ENCODE measurements around the gene HCRTR1. TPM values are rescaled to one million over a fixed set of nuclear protein-coding genes. Genes with fewer than 3 reads are reported as not detected.

The HCRTR1 gene
- total RNA-seq, 2 donors from 2014 or later = not detected

DNA sequence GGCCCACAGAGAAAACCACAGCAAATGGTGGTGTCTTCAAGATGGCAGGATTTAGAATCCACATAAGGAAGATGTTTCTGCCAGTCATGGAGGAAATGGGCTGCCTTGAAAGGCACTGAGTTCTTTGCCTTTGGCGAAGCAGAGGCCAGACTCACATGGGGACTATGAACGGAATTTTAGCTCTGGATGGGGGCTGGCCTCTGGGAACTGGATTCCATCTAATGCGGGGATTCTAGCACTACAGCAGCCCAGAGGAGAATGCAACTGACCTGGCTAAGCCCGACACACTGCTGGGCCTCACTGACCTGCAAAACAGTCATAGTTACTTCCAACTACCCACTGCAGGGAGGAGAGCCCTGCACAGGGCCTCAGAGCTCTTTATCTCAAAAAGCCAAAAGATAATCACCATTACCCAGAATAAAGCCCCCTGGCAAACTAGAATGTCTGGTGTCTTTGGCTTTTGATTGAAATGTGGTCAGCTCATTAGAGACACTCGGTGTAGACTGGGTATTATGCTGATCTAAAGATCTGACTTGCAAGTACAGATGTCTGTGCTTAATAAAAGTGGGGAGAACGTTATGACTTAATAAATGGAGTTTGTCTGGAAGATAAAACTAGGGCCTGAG, 11.6 kb downstream of the HCRTR1 start:
- DNase-seq (ENCODE audit: low spot score in 2 of 2) (no peak), ATAC-seq (no peak)
- Mint-ChIP-seq H3K27ac (no peak overlapping the region), H3K9me3 (no peaks in the 10 kb centered on the region), H3K36me3 (no peaks in the 10 kb centered on the region)

DNA sequence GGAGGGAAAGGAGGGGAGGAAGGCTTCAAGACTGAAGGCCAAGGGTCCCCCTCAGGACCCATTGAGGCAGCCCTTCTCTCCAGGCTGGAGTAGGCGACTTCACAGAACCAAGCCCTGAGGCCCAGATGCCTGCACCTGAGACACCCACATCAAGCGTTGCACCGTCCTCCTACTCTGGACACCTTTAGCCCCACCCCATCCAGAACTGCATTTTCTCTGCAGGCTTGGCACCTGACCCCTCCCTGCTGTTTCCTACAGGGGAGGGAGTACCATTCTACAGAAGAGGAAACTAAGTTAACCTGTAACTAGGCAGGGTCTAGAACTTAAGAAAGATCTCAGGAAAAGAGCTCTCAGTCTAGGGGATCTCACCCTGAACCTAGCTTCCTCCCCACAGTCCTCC, 15.2 kb downstream of the HCRTR1 start:
- Mint-ChIP-seq H3K27ac (peak overlapping the region in 1 of 2 donors; percentile 25), H3K36me3 (no peaks in the 10 kb centered on the region), H3K9me3 (no peaks in the 10 kb centered on the region)
- DNase-seq (ENCODE audit: low spot score in 2 of 2) (no peak), ATAC-seq (no peak)

DNA sequence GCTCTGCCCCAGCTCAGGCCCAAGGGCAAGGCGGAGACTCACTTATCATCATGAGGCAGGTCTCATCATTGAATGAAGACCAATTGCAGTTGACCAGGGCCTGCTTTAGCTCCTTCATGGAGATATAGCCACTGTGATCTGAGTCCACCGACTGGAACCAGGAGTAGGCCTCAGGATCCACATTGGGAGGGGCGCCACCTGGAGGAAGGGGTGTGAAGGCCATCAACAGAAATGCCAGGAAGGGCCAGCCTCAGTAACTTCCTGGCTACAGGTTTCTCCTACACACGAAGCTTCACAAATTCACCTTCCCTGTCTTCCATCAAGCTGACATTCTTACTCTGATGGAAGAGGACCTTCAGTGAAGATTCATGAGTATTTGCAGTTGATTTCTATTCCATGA, 15.6 kb downstream of the HCRTR1 start:
- H3K27ac Mint-ChIP-seq = no peak overlapping the region

DNA sequence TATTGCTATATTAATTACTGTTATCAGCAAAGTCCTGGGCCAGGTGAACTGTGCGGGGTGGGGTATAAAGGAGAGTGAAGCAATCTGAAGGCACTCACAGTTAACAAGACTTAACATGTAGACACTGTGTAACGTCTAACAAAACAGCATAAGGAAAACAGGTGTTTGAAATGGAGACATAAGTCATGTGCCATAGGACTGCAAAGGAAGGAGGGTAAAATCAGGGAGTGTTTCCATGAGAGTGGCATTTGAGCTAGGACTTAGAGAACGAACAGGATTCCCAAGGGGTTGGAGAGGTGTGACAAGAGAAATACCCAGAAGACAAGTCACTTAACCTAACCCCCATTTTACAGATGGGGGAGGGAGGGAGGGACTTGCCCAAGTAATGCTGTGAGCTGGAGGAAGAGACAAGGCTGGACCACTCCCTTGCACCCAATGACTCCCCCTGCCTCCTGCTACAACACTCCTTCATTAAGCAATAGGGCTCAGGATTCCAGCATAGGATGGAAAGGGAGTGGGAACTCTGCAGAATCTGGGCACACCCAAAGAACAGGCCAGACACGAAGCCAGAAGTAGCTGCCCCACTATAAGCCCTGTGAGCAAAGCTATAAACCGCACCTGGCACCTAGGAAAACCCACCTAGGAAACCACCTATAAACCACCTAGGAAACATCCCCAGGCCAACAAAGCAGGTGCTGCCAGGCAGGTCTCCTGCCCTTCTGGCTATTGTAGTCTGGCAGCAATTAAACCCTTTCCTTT, 20.6 kb downstream of the HCRTR1 start:
- ATAC-seq = no peak
- Mint-ChIP-seq H3K36me3 (no peaks in the 10 kb centered on the region), H3K27ac (peak overlapping the region; percentile 58 to 81), H3K9me3 (no peaks in the 10 kb centered on the region)
- no peak for DNase-seq (ENCODE audit: low spot score in 2 of 2)

More for the DNA sequence above, 15.6 kb downstream of the HCRTR1 start:
- Mint-ChIP-seq H3K36me3 (no peaks in the 10 kb centered on the region), H3K9me3 (no peaks in the 10 kb centered on the region)
- DNase-seq (ENCODE audit: low spot score in 2 of 2) = peak in 1 of 2 donors; percentile 59
- no peak for ATAC-seq

DNA sequence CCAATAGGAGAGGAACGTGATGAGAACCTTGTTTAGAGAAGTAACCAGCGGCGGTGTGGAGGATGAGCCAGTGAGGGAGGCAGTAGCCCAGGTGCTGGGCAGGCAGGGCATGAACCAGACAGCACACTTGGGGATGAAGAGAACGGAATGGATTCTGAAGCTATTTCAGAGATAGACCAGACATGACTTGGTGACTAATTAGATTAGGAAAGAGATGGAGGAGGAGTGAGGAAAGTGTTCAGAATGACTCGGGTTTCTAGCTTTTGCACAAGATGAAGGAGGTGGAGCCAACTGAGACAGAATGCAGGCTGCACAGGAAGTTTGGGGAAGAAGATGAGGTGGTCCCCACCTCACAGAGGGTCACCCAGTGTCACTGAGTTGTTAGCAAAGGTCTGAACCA, 22.1 kb downstream of the HCRTR1 start:
- Mint-ChIP-seq H3K36me3 (peaks cover 0 to 11% of the 10 kb centered on the region in 2 donors), H3K9me3 (no peaks in the 10 kb centered on the region), H3K27ac (no peak overlapping the region)
- peak in 1 of 2 donors; percentile 3 for ATAC-seq
- DNase-seq (ENCODE audit: low spot score in 2 of 2) = no peak

DNA sequence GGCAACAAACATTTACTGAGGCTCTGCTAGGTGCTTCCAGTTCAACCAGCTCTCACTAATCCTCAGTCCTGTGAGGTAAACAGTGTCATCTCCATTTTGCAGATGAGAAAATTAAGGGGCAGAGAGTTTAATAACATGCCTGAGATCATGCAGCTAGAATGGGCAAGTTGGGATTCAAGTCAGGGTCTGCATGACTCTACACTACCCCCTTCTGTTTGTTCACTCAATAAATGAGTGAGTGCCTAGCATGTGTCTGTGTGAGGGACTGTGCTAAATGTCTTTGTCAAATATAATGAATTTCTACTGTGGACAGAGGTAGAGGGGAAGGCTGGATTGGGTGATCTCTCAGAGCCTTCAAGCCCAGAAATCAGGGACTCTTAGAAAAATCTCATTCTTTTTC, 22.7 kb downstream of the HCRTR1 start:
- Mint-ChIP-seq H3K9me3 (no peaks in the 10 kb centered on the region), H3K27ac (no peak overlapping the region), H3K36me3 (peaks cover 0 to 17% of the 10 kb centered on the region in 2 donors)
- DNase-seq (ENCODE audit: low spot score in 2 of 2) = no peak
- ATAC-seq = no peak

DNA sequence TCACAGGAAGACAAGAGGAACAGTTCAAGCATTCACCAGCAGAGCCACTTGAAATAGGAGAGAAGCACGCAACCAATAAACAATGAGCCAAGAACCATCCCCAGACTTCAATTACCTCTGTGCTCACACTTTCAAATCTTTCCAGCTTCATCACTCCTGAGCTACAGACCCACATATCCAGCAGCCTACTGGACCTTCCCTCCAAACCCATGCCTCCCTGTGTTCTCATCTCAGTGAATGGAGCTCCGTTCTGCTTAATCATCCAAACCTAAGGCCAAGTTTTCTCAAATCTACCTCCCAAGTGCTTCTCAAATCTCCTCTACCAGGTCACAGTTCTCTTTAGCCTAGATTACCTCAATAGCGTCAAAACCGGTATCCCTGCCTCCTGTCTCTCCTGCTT, 23.5 kb downstream of the HCRTR1 start:
- DNase-seq (ENCODE audit: low spot score in 2 of 2) (no peak), ATAC-seq (no peak)
- no peaks in the 10 kb centered on the region for H3K9me3 Mint-ChIP-seq
- H3K27ac Mint-ChIP-seq = no peak overlapping the region
- H3K36me3 Mint-ChIP-seq = peaks cover 0 to 19% of the 10 kb centered on the region in 2 donors

DNA sequence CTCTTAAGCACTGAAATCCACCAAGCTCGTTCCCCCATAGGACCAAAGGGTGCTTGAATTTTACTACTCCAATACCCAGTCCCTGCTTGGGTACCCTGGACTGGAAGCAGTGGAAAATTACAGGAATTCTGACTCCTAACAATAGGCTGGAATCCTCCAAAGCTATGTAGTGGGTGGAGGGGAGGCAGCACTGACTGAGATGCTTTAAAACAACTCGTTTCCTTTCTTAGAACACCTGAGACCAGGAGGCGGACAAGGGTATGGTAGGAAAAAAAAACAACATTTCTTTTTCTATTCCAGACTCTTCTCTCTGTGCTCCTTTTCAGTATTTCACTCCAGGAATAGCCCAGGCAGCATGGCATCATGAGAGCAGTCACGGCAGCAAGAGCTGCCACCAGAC, 24.9 kb downstream of the HCRTR1 start:
- ATAC-seq (no peak), DNase-seq (ENCODE audit: low spot score in 2 of 2) (no peak)
- Mint-ChIP-seq H3K27ac (no peak overlapping the region), H3K36me3 (peaks cover 0 to 19% of the 10 kb centered on the region in 2 donors), H3K9me3 (no peaks in the 10 kb centered on the region)

DNA sequence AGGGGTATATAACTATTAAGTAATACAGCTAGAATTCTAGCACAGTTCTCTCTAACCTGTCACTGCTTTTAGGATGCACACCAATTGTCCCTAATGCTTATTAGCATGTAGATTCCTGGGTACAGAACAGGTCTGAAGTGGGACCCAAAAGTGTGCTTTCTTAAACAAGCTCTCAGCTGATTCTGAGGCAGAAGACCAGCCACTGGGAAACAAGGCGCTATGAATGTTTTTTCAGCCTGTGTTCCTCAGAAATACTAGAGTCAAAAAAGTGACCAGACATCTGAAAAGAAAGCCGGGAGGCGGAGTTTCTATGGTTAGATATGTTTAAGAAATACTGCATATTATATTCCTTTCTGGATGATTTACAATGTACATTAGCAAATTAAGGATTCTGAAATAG, 25.4 kb downstream of the HCRTR1 start:
- Mint-ChIP-seq H3K36me3 (peaks cover 0 to 19% of the 10 kb centered on the region in 2 donors), H3K9me3 (no peaks in the 10 kb centered on the region), H3K27ac (no peak overlapping the region)
- ATAC-seq (no peak), DNase-seq (ENCODE audit: low spot score in 2 of 2) (no peak)

DNA sequence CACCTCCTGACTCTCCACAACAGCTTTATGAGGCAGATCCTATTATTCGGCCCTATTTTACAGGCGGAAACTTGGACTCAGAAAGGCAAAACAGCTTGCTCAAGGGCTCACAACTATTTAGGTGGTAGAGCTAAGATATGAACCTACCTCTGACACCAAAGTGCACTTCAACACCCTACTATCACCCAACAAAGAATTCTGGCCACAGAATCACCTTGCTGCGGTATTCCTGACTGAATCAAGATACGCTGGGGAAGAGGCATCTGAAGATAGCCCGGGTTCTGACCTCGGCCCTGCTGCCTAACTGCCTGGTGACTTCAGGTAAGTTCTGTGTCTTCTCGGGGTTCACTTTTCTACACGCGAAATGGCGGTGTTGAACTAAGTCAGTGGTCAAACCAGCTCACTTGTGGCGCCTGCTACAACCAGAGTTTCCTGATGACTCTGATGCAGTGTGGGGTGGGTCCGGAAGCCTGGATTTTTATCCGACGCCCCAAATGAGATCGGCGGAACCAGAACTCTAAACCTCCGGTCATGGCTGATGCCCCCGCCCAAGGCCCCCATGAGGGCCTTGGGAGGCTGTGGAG, 26.6 kb downstream of the HCRTR1 start:
- Mint-ChIP-seq H3K9me3 (no peaks in the 10 kb centered on the region), H3K27ac (peak overlapping the region; percentile 98 to 100), H3K36me3 (peaks cover 0 to 19% of the 10 kb centered on the region in 2 donors)
- DNase-seq (ENCODE audit: low spot score in 2 of 2) (no peak), ATAC-seq (peak; percentile 51 to 54)

DNA sequence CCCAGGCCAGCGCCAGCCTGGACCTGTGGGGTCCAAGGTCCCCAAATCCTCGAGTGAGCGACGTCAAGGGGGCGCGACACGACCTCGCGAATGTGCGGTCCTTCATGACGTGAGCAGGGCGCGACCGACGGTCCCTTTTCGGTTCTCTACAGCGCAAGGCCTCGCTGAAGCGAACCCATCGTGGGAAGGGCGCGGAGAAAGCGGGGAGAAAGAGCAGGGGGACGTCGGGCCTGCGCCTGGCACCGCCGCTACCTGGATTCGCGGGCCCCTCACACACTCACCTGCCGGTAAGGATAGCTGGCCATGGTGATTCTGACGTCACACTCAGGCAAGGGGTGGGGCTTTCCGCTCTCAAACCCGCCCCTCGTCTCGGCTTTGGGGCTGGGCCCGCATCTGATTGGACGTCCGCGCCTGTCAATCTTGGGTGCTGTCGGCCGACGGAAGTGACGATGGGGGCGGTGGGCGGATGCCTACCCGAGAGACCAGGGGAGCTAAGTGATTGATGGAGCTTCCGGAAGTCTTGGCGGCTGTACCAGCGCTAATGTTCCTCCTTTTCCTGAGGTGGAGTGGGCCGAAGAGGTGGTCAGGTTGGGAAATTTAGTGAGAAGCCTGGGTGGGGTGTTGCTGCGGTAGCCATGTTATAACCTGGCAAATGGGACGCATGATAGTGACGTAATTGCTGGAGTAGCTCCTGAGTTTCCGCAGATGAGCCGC, 27.2 kb downstream of the HCRTR1 start, which contains the start of gene PEF1:
Gene PEF1 (minus strand): TSS at position 317 of the 714 bp plus-strand sequence. CDS start 12 bp downstream, at position 305.
- peak within 1 kb of the TSS; percentile 98 to 100 for H3K27ac Mint-ChIP-seq
- peak; percentile 99 for DNase-seq (ENCODE audit: low spot score in 2 of 2)
- no peaks in the 10 kb centered on the region for H3K9me3 Mint-ChIP-seq
- peak; percentile 94 for ATAC-seq
- H3K36me3 Mint-ChIP-seq = peaks cover 0 to 19% of the 10 kb centered on the region in 2 donors

DNA sequence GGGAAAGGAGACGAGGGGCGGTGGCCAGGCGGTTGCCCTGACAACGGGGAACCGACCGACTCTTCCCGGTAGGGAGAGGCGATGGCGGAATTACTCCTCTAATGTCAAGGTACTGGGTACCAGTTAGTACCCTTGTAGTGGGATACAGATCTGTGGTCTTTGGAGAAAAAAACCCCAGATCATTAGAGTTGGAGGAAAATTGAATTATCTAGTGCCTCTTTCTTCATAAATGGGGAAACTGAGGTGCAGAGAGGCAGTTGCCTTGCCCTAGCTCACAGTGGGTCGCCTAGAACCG, 27.7 kb downstream of the HCRTR1 start:
- Mint-ChIP-seq H3K9me3 (no peaks in the 10 kb centered on the region), H3K27ac (peak overlapping the region; percentile 98 to 100), H3K36me3 (peaks cover 0 to 19% of the 10 kb centered on the region in 2 donors)
- DNase-seq (ENCODE audit: low spot score in 2 of 2) (no peak), ATAC-seq (no peak)

DNA sequence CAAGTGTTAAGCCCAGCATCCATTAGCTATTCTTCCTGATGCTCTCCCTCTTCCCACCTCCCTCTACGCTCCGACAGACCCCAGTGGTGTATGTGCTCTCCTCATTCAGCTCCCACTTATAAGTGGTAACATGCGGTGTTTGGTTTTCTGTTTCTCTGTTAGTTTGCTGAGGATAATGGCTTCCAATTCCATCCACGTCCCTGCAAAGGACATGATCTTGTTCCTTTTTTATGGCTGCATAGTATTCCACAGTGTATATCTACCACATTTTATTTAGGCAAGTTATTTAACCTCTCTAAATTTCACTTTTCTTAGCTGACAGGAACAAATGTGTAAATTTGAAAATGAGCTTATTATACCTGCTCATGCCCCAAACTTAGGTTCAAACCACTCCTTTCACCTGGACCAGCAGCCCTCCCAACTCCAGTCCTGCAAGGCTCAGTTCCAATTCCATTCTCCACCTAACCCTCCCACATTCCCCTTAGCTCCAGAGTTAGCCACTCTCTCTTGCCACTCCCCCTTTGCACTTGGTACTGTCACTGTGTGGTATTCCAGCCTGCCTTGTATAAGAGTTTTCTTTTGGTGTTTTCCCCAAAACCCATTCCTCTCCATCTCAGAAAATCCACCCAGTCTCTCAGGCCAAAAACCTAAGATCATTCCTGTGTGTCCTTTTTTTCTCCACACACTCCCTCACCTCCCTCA, 28.9 kb downstream of the HCRTR1 start:
- Mint-ChIP-seq H3K9me3 (no peaks in the 10 kb centered on the region), H3K27ac (peak overlapping the region in 1 of 2 donors; percentile 98), H3K36me3 (peaks cover 0 to 19% of the 10 kb centered on the region in 2 donors)
- DNase-seq (ENCODE audit: low spot score in 2 of 2) (no peak), ATAC-seq (no peak)

DNA sequence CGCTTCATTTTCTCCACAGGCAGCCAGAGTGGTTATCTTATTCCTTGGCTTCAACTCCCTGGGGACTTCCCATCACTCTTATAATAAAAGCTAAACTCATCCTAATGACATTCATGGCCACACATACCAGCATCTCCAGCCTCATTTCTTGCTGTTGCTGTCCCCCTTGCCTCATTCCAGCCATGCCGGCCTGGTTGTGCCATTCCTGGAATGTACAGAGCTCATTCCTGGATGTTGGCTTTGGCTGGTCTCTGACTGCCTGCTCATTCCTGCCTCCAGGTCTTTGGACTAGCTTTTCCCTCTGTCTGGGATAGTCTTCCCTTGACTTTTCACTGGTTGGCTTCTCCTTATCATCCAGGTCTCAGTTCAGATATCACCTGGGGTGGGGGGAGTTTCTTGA, 29.6 kb downstream of the HCRTR1 start:
- H3K27ac Mint-ChIP-seq = peak overlapping the region in 1 of 2 donors; percentile 28
- DNase-seq (ENCODE audit: low spot score in 2 of 2) (no peak), ATAC-seq (no peak)
- no peaks in the 10 kb centered on the region for H3K9me3 Mint-ChIP-seq
- peaks cover 0 to 19% of the 10 kb centered on the region in 2 donors for H3K36me3 Mint-ChIP-seq

DNA sequence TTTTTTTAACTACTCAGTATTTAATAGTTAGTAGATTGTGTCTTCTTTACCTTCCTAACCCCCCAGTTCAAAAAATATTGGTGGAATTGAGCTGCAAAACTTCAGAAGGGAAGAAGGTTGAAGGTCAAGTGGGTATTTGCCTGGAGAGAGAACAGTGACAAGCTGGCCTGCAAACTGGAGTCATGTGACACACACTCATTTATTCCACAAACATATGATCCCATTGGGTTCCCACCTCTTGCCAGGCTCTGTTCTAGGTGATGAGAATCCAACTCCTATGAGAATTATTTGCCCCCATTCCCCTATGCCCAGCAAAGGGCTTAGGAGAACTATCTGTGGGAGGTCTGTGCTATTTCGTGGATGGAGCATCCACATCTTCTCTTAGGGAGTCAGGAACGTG, 30.7 kb downstream of the HCRTR1 start:
- Mint-ChIP-seq H3K36me3 (peaks cover 0 to 19% of the 10 kb centered on the region in 2 donors), H3K9me3 (no peaks in the 10 kb centered on the region), H3K27ac (no peak overlapping the region)
- DNase-seq (ENCODE audit: low spot score in 2 of 2) (no peak), ATAC-seq (no peak)

DNA sequence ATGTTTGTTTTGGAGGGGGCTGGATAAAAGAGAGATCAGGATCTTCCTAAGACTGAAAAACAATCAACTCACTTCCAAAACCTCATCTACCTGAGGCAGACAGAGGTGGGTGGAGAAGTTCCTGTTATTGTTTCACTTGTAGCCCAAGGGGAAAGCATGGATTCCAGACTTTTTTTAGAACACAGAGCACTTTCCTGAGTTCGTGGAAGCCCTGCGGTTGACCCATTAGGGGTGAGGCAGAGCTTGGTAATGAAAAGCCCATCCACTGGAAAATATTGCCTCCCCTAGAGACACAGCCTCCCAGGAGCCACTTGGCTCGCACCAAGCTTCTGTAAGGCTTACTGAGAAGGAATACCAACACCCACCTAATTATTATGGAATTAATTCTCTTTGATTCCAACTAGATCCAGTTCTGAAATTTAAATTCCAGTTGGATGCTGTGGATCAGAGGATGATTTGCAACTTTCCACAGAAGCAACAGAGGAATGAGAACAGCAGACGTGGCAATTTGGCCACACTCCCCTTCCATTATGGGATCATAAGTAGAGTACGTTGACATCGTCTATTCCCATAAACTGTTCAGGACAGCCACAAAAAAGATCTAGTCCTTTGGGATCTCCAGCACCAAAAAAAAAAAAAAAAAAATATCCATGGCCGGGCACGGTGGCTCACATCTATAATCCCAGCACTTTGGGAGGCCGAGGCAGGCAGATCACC, 31.3 kb downstream of the HCRTR1 start:
- ATAC-seq (no peak), DNase-seq (ENCODE audit: low spot score in 2 of 2) (no peak)
- Mint-ChIP-seq H3K9me3 (no peaks in the 10 kb centered on the region), H3K36me3 (peaks cover 0 to 16% of the 10 kb centered on the region in 2 donors), H3K27ac (no peak overlapping the region)
